GM19193 (cell line): ENCODE measurements around the gene NATD1.

Source experiments
- POLR2A ChIP-seq: IDR thresholded peaks from 4 replicates; pipeline ENCODE4 v1.6.1; 2011; ENCODE audit not compliant: insufficient read depth, insufficient read length; ENCODE audit errors: extremely low read depth

Gene NATD1

GRCh38 chr17:21249086-21249795 lies 4.0 kb downstream of the NATD1 start:
- no peak for TF ChIP-seq POLR2A

DNA sequence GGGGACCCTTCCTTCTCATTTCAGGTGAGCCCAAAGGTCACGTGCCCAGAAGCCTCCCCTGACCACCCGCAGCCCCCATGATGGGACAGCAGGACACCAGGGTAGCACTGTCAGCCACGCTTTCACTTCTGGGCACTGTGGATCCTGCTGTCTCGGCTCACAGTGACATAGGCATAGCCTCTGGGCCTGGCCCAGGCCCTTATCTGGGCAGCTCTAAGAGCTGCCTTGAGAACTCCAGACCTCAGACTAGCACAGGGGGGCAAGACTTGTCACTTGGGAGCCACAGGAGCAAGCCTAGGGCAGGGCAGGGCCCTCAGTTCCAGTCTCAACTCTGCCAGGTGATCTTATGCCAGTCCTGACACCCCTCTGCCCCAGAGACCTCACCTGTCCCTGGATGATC lies 4.7 kb downstream of the NATD1 start:
- TF ChIP-seq POLR2A = no peak

- TF ChIP-seq POLR2A = no peak
Measured at GRCh38 chr17:21247552-21248258, 5.5 kb downstream of the NATD1 start.

DNA sequence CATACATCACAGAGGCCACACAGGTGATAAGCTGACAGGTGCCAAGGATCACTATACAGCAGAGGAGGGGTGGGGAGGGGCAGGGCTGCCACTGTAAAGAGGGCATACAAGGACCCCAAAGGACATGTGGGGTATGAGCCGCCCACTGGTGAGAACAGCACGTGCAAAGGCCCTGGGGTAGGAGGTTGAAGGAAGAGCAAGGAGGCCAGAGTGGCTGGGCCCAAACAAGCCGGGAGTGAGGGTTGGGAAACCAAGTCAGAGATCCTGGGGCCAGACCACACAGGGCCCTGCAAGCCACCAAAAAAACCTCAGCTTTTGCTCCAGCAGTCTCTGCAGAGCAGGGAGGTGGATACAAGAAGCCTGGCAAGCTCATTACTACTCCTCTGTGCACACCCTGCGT lies 6.5 kb downstream of the NATD1 start:
- no peak for TF ChIP-seq POLR2A

DNA sequence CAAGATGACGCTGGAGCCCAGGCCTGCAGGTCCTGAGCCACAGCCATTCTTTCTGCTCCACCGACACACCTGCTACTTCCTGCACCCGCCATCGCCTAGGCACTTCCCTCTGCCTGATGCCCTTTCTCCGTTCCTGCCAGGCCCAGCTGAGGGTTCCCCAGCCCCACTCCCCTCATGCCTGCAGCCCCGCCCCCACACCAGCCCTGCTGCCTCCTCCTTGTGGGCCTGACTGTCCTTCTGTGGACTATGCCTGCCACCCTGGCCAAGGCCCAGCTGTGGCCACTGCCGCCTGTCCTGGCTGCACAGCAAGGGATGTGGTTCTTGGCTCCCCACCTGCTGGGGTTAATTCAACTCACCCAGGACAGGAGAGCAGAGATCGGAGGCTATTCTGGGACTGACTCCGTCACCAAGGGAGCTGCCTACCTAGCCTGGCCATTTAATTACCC lies 7.5 kb downstream of the NATD1 start:
- no peak for TF ChIP-seq POLR2A

DNA sequence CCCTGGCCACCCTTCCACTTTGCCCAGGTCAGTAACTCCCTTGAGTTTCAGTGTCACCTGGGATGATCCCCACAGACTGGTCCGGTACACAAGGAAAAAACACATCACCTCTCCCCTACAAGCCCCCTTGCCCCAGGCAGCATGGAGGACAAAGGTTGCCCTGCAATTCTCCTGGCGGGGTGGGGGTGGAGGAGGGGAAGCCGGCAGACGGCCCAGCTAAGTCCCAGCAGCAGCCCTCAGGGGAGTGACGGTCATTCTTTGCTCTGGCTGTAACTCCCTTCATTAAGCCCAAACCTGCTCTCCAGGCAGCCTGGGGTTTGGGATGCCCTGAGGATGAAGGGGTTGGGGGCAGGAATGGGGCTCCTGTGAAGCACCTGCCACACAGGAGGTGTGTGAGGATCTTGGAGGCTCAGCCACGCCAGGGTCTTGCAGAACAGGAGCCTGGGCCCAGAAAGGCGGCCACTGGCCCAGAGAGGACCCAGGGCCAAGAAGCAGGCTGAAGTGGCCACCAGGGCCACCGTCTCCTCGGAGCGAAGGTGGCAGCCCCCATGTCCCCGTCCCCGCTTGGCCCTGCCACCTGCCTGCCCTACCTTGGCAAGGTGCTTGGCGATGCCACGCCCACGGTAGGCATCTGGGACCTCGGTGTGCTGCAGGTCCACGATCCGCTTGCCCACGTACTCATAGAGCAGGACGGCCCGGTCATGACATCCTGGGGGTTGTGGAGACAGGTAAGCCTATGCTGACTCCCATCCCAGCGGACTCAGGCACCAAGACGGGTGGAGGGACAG lies 9.5 kb downstream of the NATD1 start:
- no peak for TF ChIP-seq POLR2A

- TF ChIP-seq POLR2A = no peak
Measured at GRCh38 chr17:21242780-21243515, 10.3 kb downstream of the NATD1 start.

DNA sequence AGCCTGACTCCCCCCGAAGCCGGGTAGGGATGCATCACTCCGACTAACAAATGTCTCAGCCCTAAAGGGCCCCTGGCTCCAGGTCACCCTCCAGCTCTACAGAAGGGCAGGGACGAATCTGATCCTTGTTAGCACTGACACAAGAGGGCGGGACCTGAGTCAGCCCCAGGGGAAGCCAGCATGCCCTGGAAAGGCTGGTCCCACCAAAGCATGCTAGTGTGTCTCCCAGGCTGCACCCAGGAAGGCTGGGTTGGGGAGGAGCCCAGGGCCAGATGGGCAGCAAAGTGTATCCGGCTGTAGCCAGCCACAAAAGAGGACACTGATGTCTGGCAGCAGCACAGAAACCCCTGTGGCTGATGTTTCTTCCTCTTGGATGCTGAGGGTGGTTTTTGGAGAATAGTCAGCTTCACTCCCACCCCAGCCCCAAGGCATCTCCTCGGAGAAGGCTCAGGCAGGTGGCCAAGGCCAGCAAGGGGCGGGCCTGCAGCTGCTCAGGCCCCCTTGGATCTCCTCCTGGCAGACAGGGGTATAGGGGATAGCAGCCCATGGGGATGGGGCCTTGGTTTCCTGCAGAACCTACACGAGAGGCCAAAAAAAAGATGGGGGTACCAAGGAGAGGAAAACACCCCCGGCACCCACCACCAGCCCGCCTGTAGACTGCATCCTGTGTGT lies 11.0 kb downstream of the NATD1 start:
- no peak for TF ChIP-seq POLR2A

DNA sequence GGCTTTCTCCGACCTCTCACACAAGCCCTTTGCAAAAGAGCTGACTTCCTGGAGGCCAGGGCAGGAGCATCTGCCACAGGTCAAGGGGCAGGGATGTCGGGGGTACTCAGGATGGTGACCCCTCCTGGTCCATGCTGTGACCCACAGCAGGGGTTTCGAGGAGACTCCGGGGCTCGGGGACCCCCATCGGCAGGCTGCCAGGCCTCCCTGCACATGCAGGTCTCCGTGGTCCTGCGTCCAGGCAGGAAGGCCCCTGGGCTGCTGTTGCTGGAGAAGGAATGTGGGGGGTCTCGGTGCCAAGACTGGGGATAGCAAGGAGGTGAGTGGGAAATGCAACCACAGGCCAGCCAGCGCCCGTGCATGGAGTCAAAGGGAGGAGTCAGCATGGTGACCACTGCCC lies 11.6 kb downstream of the NATD1 start:
- no peak for TF ChIP-seq POLR2A

DNA sequence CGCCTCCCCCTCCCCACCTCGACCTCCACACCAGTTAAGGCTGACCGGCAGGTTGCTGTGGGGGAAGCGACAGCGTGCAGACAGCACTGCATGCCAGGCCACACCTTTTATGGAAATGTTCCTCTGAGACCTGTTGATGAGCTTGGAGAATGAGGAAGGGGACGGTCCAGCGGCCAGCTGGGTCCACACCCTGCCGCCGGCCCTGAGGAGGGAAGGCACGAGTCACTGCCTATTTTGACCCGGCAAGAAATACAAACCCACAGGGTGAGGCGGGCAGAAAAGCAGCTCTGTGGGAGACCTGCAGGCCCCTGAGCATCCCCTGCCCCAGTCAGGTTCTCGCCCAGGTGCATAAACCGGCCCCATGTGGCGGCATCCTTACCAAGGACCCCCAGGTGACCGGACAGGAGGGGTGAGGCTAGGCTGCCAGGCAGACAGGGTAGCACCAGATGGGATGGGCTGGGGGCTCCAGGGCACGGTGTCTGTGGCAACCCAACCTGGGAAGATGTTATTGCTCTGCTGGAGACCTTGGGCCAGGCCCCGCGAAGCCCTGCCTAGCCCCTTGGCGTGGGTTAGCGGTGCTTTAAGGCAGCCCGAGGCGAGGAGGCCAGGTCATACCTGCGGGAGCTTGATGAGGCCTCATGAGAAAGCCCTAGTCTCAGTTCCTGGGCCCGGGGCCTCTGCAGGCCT lies 12.7 kb downstream of the NATD1 start:
- no peak for TF ChIP-seq POLR2A

DNA sequence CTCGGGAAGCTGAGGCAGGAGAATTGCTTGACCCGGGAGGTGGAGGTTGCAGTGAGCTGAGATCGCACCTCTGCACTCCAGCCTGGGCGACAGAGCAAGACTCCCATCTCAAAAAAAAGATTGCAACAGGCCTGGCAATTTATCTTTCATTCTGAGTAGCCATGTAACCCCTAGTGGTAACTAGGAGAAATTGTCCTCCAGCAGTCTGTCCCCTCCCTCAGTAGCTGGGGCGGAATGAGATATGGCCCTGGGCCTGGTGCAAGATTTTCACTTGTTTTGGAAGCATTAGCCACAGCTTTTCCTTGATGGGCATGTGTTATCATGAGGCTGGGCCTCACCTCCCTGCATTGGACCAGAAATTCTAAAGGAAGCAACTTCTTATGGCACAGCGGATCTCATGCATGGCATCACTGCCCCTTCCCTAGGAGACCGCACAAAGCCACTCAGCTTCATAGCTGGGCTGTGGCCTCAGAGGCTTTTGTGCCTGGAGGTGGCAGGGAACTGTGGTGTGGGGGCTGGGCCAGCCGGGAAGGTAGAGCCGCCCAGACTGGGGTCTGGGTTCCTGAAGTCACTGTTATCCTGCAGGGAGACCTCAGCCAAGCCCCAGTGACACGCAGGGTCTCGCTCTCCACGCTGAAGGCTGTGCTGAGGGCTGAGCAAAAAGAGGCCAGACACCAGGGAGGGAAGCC lies 13.4 kb downstream of the NATD1 start:
- no peak for TF ChIP-seq POLR2A

GRCh38 chr17:21235921-21236320 lies 17.3 kb downstream of the NATD1 start:
- TF ChIP-seq POLR2A = no peak
